DLD1 (cell line): ENCODE measurements around the gene ATP2B2.

Experiments used
- in situ Hi-C: cut with HindIII; loops from 2 replicates; pipeline ENCODE4 v1.10.0; 2017; ENCODE audit warnings: low sequenced_read_pairs

The ATP2B2 gene

DNA sequence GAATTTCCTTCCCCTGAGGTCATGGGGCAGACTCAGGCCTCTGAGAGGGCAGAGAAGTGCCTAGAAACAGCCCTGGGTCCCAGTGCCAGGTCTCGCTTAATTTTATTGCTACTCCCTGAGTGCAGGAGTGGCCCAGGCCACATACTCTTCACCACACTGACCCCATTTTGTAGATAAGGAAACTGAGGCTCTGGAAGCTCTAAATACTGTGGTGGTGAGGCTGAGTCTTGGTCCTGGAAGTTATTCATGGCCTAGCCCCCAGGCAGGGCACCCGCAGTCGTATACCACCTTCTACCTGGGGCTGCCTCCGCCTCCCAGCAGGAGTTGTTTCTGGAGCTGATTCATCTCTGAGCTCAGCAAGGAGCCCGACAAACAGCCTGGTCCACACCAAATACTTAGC is 9.8 kb downstream of the ATP2B2 start:
- in situ Hi-C loops, result no loop called here

DNA sequence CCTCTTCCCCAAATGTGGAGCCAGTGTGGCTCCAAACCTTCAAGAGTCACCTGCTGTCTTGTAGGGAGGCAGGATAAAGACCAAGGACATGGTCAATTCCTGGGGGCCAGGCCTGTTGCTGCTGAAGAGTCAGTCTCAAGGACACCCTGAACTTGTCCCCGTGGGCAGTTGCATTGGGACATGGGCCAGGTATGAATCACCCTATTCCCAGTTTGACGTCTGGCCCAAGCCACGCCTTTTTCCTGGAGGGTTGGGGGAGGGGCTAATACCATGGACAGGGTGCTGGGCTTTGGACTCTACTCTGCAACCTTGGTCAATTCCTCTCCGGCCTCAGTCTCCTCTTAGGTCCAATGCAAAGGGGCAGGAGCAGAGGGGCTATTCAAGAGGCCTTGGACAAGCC is 10.4 kb downstream of the ATP2B2 start:
- in situ Hi-C loops, result no loop called here

DNA sequence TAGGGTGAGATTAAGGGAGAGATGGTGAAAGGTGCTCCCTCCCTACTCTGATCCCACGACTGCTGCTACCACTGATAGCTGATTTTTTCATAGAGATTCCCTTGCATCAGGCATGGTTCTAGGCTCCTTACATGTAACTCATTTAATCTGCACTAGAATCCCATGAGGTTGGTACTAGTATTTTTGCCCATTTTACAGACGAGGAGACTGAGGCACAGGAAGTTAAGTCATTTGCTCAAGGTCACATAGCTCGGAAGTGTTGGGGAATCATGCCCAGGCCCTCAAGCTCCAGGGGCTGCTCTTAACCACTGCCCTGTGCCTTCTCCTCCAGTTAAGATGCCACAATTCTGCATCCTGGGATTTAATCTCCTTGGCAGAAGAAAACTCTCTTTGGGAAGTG is 11.2 kb downstream of the ATP2B2 start:
- in situ Hi-C loops, result no loop called here

DNA sequence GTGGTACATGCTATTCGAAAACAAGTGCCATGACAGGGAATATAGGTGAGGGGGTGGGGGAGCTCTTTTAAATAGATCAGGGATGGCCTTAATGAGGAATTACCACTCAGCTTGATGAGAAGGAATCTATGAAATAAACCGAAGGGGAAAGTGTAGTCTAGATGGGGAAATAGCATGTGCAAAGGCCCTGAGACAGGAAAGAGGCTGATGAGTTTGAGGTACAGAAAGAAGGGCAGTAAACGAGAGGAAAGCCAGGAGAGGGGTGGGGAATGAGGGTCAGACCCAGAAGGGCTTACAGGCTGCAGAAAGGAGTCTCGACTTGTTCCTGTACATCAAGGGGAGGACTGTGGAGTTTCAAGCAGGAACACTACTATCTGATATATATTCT is 12.2 kb downstream of the ATP2B2 start:
- in situ Hi-C loops, result no loop called here

DNA sequence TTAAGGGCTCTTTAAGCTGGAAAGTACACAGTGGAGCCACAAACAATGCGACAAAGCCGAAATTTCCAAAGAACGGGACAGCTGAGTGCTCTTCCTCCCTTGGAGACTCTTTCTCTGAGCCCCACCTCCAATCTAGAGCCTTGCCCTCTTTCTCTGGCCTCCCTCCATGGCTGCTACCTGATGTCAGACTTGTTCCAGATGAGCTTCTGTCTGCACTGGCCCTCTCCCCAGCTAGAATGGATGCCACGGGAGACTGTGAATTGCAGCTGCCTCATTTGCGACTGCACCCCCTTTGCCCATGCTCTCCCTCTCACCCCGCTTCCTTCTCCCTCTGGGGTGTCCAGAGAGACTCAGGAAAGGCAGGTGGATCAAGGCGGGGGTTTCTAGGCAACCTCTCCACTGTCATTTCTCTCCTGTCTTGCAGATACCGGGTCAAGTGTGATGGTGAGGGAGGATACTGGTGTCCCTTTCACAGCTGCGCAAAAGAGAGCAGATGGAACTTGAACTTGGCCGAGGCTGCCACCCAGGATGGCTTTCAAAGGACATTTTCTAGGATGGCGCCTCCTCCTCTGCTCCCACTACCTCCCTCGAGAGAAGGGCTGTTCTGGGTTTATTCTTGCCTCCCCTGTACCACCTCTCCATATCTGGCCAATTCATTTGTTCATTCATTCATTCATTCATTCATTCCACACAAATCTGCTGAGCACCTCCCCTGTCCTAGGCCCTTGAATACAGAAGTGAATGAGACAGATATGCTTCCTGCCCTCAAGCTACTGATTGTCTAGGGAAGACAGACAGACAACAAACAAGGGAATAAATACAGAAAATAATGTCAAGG is 12.8 kb downstream of the ATP2B2 start:
- in situ Hi-C loops, result no loop called here

DNA sequence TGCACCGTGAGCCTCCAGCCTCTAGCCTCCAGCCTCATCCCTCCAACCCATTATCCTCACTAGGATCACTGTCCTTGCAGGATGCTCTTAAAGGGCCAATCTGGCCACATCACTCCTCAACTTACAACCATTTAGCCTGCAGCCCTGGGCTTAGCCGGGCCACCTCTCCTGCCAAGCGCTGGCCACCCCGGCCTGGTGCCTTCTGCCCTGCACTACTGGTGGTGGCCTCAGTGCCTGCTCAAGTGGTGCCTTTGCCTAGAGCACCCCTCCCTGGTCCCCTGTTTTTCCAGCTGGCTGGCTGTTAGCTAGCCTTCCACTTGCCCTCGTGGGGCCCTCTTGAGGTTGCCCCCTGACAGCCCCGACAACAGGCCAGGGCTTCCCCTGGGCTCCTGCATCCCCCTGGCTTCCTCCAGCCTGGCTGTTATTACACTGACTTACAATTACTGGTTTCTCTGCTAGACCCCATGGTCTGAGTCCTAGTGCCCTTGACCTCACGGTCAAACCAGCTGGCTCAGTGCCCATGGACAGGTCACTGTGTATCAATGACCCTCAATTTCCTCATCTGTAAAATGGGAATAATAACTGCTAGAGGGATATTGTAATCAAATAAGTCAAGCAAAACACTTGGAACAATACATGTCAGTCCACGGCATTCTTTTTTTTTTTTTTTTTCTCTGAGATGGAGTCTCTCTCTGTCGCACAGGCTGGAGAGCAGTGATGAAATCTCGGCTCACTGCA is 15.5 kb downstream of the ATP2B2 start:
- in situ Hi-C loops, result no loop called here

DNA sequence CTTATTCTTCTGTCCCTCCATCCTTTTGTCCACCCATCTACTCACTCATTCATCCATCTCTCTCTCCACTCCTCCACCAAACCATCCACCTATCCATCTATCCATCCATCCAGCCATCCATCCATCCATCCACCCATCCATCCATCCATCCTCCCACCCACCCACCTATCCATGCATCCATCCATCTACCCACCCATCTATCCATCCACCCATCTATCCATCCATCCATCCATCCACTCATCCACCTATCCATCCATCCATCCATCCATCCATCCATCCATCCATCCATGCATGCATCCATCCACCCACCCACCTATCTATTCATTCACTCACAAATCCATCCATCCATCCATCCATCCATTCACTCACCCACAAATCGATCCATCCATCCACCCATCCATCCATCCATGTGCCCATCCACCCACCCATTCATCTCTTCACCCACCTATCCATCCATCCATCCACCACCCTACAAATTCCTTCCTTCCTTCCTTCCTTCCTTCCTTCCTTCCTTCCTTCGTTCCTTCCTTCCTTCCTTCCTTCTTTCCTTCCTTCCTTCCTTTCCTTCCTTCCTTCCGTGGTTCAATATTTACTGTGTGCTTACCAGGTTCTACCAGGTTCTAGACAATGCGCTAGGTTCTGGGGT is 17.3 kb downstream of the ATP2B2 start:
- in situ Hi-C loops, result no loop called here

DNA sequence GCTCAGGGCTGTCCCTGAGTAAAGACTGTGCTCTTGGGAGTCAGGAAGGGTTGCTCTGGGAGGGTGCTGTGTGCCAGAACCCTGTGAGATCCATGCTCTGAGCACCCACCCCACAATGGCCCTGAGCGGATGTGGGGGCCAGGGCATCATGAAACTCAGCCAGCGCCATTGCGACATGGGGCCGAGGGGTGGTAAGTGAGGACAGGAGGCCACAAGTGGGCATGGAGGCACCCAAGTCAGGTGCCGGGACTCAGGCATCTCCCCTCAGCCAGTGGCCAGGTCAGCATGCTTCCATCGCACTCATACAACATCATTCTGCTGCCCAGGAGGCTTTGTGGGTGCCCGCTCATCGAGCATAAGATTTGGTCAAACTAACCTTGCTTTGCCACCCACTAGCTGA is 19.6 kb downstream of the ATP2B2 start:
- in situ Hi-C loops, result no loop called here

DNA sequence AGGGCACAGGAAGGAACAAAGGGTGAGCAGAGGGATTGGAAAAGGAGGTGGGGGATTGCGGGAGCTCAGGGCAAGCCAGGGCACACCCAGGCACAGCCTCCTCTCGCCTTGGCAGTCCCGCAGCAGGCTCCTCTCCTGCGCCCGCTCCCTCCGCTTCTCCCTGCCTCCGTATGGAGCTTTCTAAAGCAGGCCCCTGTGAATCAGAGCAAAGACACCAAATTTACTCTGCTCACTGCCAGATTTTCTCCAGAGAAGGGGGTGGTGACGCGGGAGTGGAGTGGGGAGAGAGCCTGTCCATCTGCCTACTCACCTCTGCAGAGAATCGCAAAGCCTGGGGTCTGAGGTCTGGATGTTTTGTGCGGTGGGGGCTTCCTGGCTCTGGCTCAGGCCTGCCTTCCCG is 20.0 kb downstream of the ATP2B2 start:
- in situ Hi-C loops, result no loop called here

DNA sequence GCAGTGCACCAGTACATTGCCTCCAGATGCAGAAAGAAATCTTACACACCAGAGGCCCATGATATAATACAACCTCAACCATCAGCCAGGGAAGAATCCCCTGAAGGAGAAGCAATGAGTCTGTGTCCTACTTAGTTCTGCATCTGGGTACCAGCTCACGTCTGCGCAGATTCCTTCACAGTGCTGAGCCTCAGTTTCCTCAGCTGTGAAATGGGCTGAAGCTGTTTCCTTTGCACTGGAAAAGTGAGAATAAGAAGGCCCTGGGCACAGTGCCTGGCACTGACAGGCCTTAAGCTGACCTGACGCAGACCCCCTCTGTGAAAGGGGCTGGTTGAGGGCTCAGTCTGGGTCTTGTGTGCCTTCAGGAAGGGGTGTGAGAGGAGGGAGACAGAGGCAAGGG is 20.7 kb downstream of the ATP2B2 start:
- in situ Hi-C loops, result no loop called here

DNA sequence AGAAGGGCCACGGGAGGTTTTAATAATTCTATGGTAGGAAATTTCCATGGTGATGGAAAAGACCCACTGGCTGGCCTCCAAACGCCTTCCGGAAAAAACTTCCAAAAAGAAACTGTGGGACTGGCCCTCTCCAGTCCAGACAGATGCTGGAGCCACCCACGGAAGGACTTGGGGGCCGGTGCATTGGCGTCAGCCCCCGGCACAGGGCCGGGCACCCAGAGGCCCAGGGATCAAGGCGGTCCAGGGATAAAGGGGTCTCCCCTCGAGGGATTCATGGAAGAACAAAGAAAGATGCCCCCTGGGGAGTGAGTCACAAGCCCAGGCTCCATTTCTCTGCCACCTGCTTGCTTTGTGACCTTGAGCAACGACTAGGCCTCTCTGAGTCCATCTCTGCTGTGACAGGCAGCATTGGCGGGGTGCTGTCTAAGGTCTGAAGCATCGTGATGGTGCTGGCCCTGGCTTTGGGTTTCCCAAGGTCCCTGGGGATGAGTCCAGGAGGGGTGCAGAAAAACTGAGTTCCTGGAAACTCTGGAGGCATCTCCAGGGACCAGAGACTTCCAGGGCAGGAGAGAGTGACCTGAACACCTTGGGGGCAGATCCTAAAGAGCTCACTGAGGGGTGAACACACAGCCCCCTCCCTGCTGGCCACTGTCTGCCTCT is 21.6 kb downstream of the ATP2B2 start:
- in situ Hi-C loops, result no loop called here

DNA sequence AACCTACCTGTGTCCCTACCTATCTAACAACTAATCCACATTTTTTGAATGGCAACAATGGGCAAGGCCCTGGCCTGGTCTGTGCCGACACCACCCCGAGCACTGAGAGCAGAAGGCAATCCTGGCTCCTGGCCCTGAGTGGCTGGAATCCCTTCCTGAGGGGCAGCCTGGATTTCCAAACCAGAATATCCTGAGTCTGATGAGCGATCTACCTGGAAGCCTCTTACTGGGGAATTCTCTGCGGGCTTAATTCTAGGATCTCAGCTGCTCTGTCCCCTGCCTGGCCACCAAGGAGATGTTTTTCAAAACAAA is 22.1 kb downstream of the ATP2B2 start:
- in situ Hi-C loops, result no loop called here

DNA sequence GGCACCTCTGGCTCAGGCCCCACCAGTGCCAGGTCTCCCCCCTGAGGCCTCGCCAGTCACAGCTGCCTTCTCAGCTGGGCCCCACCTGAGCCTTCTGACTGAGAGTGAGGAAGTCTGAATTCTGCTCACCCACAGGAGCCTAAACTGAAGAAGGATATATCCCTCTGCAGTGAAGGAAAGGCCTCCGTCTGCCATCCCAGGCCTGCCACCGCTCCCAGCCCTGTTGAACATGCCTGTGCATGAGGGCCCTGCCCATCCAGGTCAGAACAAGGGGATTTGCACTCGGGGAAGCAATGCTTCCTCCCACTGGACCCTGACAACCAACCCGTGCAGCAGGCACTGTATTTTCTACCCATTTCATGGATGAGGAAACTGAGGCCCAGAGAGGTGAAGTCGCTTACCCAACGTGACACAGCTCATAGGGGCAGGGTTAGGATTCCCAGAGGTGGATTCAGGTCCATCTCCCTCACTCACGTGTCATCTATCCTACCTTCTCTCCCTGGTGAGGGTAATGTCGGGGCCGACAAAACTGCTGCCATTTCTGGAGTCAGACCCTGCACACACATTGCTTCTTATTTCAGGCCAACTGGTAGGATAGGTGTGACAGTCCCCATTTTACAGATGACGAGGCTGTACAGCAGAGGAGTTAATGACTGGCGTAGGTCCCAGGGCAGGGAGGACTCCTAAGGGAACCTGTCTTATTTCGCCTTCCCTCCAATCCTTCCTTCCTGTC is 22.6 kb downstream of the ATP2B2 start:
- in situ Hi-C loops, result no loop called here

DNA sequence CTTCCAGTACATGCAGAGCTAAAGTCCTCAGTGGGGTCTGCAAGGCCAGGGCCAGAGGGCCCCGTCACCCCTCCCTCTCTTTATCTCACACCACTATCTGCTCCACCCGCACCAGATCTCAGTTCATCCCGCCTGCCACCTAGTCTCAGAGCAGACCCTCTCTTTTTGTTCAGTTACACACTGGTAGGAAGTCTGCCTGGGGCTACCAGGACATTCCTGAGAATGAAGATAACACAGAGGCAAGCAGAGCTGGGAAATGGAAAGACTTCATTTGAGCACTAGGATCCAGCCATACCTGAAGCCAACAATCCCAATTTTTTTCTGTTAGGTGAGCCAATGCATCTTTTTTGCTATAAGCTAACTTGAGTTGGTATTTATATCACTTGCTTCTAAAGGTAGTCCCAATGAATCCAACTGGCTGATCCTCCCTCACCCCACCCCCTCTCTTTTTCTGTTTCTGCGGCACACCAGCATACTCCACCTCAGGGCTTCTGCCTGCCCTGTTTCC is 24.5 kb downstream of the ATP2B2 start:
- in situ Hi-C loops, result no loop called here

DNA sequence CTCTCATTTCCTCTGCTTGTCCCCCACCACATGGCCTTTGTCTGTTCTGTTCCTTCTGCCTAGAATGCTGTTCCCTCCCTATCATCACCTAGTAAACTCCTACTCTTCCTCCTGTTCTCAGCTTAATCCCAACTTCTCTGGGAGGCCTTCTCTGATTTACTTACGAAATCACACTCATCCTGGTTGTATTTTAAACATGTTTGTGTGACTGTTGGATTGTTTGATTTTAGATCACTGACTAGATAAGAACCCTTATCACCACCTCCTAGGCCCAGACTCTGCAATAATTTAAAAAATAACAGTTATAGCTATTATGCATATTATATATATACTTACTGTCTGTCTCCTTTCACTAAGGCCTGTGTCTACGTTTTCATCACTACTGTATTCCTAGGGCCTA is 26.1 kb downstream of the ATP2B2 start:
- in situ Hi-C loops, result no loop called here

DNA sequence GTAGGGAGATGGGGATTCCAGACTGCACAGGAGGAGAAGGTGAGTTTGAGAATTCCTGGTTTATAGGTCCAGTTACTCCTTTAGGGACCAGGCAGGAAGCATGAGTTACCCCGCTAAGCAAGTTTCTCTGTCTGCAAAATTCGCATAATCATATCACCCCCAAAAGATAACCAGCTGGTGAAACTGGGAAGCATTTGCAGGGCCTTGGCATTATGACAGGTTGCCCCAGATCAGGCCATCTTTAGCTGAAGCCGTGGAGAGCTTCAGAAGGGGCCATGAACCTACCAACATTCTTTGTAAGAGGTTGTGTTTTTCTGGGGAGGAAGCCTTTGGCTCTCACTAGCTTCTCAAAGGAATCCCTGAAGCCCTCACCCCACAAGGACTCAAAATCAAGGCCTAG is 29.4 kb downstream of the ATP2B2 start:
- in situ Hi-C loops, result no loop called here

DNA sequence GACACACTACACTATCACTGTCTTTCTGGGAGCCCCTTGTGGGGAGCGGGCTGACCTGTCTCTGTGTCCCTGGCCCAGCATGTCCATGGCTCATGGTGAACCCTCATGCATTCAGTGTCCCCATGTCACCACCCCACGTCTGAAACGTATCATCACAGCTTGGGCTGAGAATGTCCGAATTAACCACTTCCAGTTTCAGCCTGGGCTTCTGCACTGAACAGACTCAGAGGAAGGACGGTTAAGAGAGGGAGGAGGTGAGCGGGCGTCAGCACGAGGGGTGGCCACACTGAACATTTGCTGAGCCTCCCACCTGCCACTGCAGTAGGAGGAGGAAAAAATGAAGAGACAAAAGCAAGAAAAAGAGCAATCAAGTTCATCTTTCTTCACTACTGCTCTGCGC is 30.5 kb downstream of the ATP2B2 start:
- in situ Hi-C loops, result no loop called here

DNA sequence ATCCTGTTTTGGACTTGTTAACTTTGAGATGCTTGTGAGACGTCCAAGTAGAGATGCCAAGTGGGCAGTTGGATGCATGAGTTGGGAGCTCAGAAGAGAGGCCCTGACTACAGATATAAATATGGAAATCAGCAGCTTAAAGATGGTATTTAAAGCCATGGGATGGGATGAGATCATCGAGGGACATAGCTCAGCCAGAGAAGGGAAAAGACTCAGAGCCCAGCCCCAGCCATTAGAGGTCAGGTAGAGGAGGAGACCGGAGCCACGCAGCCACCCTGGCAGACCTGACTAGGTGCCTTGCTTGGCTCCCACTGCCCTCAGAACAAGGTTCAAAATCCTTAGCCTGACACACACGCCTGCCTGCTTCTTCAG is 31.1 kb downstream of the ATP2B2 start:
- in situ Hi-C loops, result no loop called here

DNA sequence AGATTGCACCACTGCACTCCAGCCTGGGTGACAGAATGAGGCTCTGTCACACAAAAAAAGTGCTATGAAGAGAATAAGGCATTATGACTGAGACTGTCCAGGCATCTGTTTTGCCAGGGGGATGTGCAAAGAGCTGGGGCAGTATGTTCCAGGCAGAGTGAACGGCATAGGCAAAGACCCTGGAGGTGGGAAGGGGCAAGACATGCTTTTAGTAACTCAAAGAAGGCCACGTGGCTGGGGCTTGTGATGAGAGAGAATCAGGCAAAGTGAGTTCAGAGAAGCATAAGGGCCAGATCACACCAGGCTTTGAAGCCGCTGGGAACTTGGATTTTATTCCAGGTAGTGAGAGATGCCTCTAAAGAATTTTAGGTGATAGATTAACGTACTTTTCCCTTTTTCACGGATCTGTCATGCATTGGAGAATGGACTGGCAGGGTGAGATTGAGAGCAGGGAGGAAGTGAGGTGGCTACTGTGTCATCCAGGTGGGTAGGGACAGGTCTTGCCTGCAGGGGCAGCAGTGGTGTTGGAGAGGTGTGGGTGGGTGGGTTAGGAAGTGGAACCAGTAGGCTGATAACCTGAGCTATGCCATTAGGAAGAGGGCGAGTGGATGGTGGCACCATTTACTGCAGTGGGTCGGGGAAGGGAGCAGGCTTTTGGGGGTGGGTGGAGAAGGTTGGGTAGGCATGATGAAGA is 31.7 kb downstream of the ATP2B2 start:
- in situ Hi-C loops, result no loop called here

DNA sequence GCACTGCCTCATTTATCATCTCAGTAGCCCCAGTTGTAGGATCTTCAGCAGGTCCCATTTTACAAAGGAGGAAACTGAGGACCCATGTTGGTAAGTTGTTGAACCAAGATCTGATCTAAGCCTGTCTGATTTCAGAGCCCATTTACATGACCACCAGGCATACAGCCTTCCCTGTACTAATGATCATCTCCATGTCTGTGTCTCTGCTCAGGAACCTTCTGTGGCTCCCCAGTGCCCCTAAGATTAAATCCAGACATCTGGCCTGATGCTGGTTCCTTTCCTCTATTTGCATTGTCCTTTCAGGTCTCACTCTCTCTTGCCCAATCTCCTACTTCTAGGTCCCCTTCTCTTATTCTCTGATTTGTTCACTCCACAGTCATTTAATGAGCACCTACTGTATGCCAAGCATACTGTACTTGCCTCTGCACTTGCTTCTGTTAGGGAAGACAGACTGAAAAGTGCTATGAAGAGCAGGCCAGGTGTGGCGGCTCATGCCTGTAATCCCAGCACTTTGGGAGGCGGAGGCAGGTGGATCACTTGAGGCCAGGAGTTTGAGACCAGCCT is 32.4 kb downstream of the ATP2B2 start:
- in situ Hi-C loops, result no loop called here
